HUES6 (cell line): ENCODE measurements around the gene ZSCAN21.

Source experiments
- H3K27ac ChIP-seq: 2 replicates; pipeline ENCODE4 v1.7.0; 2013; ENCODE audit warnings: low read depth, mild to moderate bottlenecking, low read length, inconsistent platforms
- H3K27me3 ChIP-seq: 2 replicates; pipeline ENCODE4 v1.6.1; 2013; ENCODE audit warnings: low read length; ENCODE audit not compliant: control insufficient read depth, insufficient read depth
- H3K36me3 ChIP-seq: 2 replicates; pipeline ENCODE4 v1.6.1; 2013; ENCODE audit warnings: low read length; ENCODE audit not compliant: control insufficient read depth, insufficient read depth
- H3K4me1 ChIP-seq: 2 replicates; pipeline ENCODE4 v1.6.1; 2013; ENCODE audit warnings: low read length; ENCODE audit not compliant: control insufficient read depth, insufficient read depth
- H3K4me3 ChIP-seq: 2 replicates; pipeline ENCODE4 v1.5.1; 2013; ENCODE audit warnings: low read depth, low read length
- H3K9ac ChIP-seq: one replicate; pipeline ENCODE4 v1.6.1; 2013; ENCODE audit warnings: mild to moderate bottlenecking, low read length
- H3K9me3 ChIP-seq: 2 replicates; pipeline ENCODE4 v1.6.1; 2013; ENCODE audit warnings: low read depth, low read length; ENCODE audit not compliant: control insufficient read depth, insufficient read depth

Gene ZSCAN21

DNA sequence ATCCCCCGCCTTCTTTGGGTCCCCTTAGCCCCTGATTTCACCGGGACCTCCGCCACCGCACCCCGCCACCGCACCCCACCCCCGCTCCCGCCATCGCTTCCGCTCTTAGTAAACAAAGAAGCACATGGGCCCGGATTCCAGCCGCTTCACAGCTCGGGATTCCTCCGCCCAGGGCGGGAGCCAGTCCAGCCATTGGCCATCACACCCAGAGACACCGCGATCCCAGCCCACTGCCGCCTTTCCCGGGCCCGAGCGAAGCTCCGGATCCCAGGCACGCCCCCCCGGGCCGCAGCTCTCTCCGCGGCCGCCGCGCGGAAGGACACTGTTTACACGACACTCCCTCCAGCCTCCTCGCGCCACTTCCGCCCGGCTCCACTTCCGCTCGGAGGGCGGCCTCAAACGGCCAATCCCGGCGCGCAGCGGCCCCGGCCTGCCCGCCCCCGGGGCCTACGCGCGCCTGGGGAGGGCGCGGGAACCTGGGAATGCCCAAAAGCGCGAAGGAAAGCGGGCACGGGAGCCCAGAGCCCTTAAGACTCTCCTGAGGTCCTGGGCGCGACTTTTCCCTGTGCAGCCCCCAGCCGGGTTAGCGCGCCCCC lies 50.9 kb downstream of the ZSCAN21 start:
- peaks cover 68% of the 10 kb centered on the region for H3K36me3 ChIP-seq
- H3K9me3 ChIP-seq: no peaks in the 10 kb centered on the region
- peak overlapping the region; percentile 84 for H3K4me3 ChIP-seq
- peak overlapping the region; percentile 99 for H3K9ac ChIP-seq
- peaks cover 8% of the 10 kb centered on the region; the same call in 1 of the 2 replicates for H3K4me1 ChIP-seq
- H3K27me3 ChIP-seq: no peaks in the 10 kb centered on the region
- peak overlapping the region; percentile 99 for H3K27ac ChIP-seq

DNA sequence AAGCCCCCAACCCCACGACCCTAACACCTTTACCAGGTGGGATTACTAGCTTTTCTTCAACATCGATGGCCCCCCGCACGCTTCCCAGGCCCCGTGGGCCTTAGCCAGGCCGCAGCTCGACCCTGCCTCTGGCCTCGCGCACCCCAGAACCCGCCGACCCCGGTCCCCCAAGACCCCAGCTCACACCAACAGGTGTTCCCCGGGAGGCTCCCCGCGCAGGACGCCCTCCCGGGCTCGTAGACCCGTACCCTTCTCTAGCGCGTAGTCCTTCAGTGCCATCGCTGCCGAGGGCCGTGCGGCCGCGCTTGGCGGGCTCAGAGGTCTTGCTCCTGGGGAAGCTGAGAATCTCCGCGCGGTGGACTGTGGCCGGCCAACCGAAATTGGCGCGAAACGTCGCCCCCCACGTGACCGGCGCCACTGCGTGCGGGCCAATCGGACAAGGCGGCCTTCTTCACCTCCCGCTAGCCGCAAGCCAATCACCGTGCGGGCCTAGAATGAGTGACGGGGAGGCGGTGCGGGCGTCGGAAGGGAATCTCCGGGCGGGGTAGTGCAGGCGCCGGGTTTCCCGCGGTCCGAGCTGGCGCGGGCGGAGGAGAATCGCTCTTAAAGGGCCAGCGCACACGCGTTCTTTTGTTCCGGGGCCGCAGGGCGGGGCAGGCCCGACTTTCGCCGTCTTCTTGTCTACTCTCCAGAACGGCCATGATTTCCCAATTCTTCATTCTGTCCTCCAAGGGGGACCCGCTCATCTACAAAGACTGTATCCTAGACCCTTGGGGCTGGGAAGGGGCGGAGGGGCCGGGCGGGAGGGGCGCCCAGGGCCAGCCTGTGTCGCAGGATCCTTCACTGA lies 51.7 kb downstream of the ZSCAN21 start, which contains the start of the genes AP4M1 and MCM7:
Gene AP4M1 (plus strand): TSS at position 628 of the 847 bp plus-strand sequence. CDS start 72 bp downstream, at position 700.
Gene MCM7 (minus strand): TSS at position 382 of the 847 bp plus-strand sequence. CDS start 103 bp downstream, at position 279.
- Histone ChIP-seq H3K27ac (peak within 1 kb of the TSS; percentile 99), H3K27me3 (no peaks in the 10 kb centered on the region), H3K4me3 (peak within 1 kb of the TSS; percentile 84), H3K9ac (peak within 1 kb of the TSS; percentile 99), H3K9me3 (no peaks in the 10 kb centered on the region), H3K4me1 (peaks cover 8% of the 10 kb centered on the region; the same call in 1 of the 2 replicates), H3K36me3 (peaks cover 67% of the 10 kb centered on the region)

DNA sequence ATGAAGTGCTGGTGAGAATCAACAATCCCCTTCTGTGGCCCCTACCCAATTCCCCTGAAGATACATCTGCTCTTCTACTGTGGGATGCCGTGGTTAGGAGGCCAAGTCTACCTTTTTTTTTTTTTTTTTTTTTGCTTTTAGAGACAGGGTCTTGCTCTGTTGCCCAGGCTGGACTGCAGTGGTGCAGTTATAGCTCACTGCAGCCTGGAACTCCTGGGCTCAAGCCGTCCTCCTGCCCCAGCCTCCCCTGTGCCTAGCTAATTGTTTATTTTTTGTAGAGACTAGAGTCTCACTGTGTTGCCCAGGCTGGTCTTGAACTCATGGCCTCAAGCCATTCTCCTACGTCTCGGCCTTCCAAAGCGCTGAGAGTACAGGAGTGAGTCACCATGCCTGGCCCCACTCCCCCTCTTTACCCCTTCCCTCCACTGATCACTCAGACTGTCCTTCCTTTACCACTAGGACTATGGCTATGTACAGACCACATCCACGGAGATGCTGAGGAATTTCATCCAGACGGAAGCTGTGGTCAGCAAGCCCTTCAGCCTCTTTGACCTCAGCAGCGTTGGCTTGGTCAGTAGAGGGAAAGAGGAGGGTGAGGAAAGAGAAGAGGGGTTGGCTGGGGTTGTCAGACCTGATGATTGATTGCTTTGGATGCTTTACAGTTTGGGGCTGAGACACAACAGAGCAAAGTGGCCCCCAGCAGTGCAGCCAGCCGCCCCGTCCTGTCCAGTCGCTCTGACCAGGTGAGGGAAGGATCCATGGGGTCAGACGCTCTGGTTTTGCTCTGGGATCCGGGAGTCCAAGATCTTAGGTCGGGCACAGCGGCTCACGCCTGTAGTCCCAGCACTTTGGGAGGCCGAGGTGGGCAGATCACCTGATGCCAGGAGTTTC lies 53.6 kb downstream of the ZSCAN21 start:
- no peaks in the 10 kb centered on the region for H3K9me3 ChIP-seq
- H3K4me1 ChIP-seq: peaks cover 8% of the 10 kb centered on the region; the same call in 1 of the 2 replicates
- no peak overlapping the region for H3K9ac ChIP-seq
- H3K36me3 ChIP-seq: peaks cover 67% of the 10 kb centered on the region
- H3K27me3 ChIP-seq: no peaks in the 10 kb centered on the region
- H3K27ac ChIP-seq: no peak overlapping the region
- H3K4me3 ChIP-seq: peak overlapping the region; percentile 84; the same call in 1 of the 2 replicates

DNA sequence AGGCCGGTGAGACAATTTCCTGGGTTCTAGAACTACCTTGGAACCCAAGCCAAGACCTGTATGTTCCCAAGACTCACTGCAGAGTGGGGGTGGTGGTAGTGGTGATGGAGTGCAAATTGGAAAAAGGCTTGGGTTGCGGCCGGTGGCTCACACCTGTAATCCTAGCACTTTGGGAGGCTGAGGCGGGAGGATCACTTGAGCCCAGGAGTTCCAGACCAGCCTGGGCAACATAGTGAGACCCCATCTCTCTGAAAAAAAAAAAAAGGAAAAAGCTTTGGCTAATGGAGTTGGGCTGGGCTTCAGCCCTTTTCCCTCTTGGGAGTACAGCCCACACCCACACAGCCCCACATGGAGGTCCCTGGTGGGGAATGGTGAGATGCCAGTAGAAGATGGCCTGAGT lies 56.0 kb downstream of the ZSCAN21 start:
- Histone ChIP-seq H3K4me1 (peaks cover 6% of the 10 kb centered on the region; the same call in 1 of the 2 replicates), H3K36me3 (peaks cover 65% of the 10 kb centered on the region), H3K27me3 (no peaks in the 10 kb centered on the region), H3K27ac (no peak overlapping the region), H3K9ac (no peak overlapping the region), H3K4me3 (no peak overlapping the region), H3K9me3 (no peaks in the 10 kb centered on the region)

DNA sequence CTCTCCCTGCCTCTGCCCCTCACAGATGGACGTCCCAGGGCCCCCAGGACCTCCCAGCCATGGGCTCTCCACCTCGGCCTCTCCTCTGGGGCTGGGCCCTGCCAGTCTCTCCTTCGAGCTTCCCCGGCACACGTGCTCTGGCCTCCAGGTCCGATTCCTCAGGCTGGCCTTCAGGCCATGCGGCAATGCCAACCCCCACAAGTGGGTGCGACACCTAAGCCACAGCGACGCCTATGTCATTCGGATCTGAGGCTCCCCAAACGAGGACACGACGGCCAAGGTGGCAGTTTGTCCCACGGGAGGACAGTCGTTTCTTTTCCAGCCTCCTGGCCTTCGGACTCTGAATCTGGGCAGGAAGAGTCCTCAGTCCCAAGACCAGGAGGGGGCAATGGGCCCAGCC lies 57.1 kb downstream of the ZSCAN21 start:
- no peak overlapping the region for H3K27ac ChIP-seq
- peaks cover 6% of the 10 kb centered on the region; the same call in 1 of the 2 replicates for H3K4me1 ChIP-seq
- no peak overlapping the region for H3K9ac ChIP-seq
- no peaks in the 10 kb centered on the region for H3K9me3 ChIP-seq
- no peaks in the 10 kb centered on the region for H3K27me3 ChIP-seq
- H3K4me3 ChIP-seq: no peak overlapping the region
- peaks cover 75% of the 10 kb centered on the region for H3K36me3 ChIP-seq

DNA sequence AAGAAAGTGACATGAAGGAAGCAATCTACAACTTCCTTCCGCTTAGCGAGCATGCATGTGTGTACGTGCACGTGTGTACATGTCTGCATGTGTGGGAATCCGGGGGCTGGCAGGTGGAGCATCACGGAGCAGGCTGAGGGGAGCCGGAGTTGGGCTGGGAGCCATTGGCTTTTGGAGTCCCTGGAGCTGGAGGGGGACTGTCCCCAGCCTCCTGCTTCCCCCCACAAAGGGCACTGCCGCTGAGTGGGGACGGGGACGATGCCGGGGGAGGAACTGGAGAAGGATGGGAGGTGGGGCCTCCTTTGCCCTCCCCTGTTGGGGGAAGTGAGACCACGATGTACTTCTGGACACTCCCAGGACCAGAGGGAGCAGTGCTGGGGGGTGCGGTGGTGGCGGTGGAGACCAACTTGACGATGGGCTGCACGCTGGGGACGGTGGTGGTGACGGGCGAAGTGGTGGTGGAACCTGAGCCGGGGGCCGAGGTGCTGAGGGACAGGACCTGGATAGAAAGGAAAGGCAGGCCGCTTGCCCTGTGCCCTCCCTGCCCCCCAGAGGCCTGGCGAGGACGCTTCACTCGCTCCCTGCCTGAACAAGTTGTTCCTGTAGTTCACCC lies 57.7 kb downstream of the ZSCAN21 start:
- Histone ChIP-seq H3K4me1 (peaks cover 5% of the 10 kb centered on the region; the same call in 1 of the 2 replicates), H3K9ac (no peak overlapping the region), H3K4me3 (no peak overlapping the region), H3K9me3 (no peaks in the 10 kb centered on the region), H3K27ac (no peak overlapping the region), H3K36me3 (peaks cover 81% of the 10 kb centered on the region), H3K27me3 (no peaks in the 10 kb centered on the region)

DNA sequence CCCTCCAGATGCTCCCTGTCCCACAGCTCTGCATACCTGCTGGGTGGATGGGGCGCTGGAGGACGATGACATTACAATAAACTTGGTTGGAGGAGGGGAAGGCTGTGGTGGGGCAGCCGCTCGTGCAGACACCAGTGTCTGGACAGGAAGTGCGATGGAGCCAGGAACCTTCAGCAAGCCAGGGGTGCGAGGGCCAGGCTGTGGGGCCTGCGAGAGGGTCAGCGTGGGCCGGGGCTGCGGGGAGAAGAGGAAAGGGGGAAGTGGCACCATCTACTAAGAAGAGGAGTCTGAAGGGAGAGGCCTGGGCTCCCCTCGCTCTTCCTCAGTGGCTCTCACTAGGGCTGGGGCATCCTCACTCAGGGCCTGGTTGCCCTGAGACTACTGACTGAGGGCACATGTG lies 58.3 kb downstream of the ZSCAN21 start:
- Histone ChIP-seq H3K27me3 (no peaks in the 10 kb centered on the region), H3K36me3 (peaks cover 87% of the 10 kb centered on the region), H3K27ac (no peak overlapping the region), H3K9ac (no peak overlapping the region), H3K4me3 (no peak overlapping the region), H3K9me3 (no peaks in the 10 kb centered on the region), H3K4me1 (no peaks in the 10 kb centered on the region)

DNA sequence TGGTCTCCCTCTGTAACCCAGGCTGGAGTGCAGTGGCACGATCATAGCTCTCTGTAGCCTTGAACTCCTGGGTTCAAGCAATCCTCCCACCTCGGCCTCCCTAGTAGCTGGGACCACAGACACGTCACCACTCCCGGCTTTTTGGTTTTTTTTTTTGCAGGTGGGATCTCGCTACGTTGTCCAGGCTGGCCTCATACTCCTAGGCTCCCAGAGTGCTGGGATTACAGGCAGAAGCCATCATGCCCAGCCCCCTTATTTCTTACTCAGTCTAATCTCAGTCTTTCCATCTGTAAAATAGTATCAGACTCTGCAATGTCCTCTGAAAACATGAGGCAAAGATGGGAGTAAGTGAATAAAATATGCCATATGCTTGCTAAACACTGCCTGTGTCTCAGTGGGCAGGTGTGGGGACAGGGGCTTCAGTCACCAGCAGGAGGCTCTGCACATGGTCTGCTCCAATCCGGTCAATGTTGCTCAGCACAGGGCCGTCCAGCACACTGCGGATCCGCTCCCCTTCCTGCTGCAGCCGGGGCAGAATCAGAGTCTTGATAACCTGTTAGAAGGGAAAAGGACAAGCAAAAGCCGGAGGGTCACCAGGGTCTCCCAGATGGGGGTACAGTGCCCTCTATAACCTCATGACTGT lies 60.1 kb downstream of the ZSCAN21 start:
- H3K4me3 ChIP-seq: no peak overlapping the region
- no peaks in the 10 kb centered on the region for H3K9me3 ChIP-seq
- no peak overlapping the region for H3K9ac ChIP-seq
- H3K36me3 ChIP-seq: peaks cover 88% of the 10 kb centered on the region
- H3K27me3 ChIP-seq: no peaks in the 10 kb centered on the region
- H3K4me1 ChIP-seq: no peaks in the 10 kb centered on the region
- no peak overlapping the region for H3K27ac ChIP-seq

DNA sequence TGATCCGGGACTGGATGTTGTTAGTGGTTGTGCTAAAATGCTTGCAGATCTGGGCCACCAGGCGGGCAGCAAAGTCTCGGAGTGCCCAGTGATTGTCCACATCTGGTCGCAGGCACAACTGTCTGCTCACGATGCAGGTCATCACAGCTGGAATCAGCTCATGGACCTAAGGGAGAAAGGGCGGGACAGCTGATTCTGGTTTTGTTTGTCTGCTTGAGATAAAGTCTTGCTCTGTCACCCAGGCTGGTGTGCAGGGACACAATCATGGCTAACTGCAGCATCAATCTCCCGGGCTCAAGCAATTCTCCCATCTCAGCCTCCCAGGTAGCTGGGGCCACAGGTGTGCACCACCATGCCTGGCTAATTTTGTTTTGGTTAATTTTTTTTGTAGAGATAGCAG lies 61.6 kb downstream of the ZSCAN21 start:
- no peak overlapping the region for H3K27ac ChIP-seq
- peak overlapping the region; percentile 37 for H3K9ac ChIP-seq
- no peaks in the 10 kb centered on the region for H3K9me3 ChIP-seq
- no peaks in the 10 kb centered on the region for H3K4me1 ChIP-seq
- no peak overlapping the region for H3K4me3 ChIP-seq
- no peaks in the 10 kb centered on the region for H3K27me3 ChIP-seq
- peaks cover 77% of the 10 kb centered on the region for H3K36me3 ChIP-seq

DNA sequence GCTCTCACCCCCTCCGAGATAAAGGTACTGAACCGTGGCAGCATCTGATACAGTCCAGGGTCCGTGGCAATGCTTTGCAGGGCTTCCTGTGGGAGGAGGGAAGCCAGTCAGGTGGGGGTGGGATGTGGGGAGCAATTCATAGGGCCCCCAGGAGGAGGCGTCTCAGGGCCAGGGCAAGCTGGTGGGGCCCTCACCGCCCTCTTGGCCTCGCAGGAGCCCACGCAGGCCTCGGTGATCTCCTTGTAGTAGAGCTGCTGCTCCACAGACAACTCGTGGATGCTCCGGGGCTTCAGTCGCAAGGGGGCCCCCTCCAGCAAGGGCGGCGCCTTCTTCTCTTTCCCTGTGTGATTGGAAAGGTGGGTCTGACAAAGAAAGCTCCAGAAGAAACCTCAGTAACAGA lies 62.3 kb downstream of the ZSCAN21 start:
- no peak overlapping the region for H3K4me3 ChIP-seq
- H3K4me1 ChIP-seq: no peaks in the 10 kb centered on the region
- H3K36me3 ChIP-seq: peaks cover 70% of the 10 kb centered on the region
- H3K27me3 ChIP-seq: no peaks in the 10 kb centered on the region
- no peak overlapping the region for H3K27ac ChIP-seq
- H3K9ac ChIP-seq: no peak overlapping the region
- no peaks in the 10 kb centered on the region for H3K9me3 ChIP-seq
